Cardiac atrium fibroblast (primary cell): ENCODE measurements around the gene CT47B1. TPM values are rescaled to one million over a fixed set of nuclear protein-coding genes. Genes with fewer than 3 reads are reported as not detected.

Source experiments
- total RNA-seq: library from RNA; depleted of rRNA; stranded (reverse); fragments of >200 nt; gene quantifications from 2 replicates; pipeline ENCODE4 v1.2.3, GENCODE V29; 2015

The CT47B1 gene
- not detected in 2 replicates for total RNA-seq

GRCh38 chrX:120875766-120876165 lies at the start of gene CT47B1:
Gene CT47B1 (minus strand): TSS chrX:120875866. CDS start chrX:120875670, 196 bp downstream.

Other genes with a start within 250 kb of the CT47B1 start
- 23.5 and 40.5 TPM in 2 replicates for gene C1GALT1C1, start 245.8 kb downstream of the CT47B1 start, total RNA-seq
- gene CT47A11, start 61.3 kb upstream of the CT47B1 start, total RNA-seq: not detected in 2 replicates
- not detected in 2 replicates for gene CT47A10, start 66.2 kb upstream of the CT47B1 start, total RNA-seq
- gene CT47A9, start 71.0 kb upstream of the CT47B1 start, total RNA-seq: not detected in 2 replicates
- not detected in 2 replicates for gene CT47A8, start 75.9 kb upstream of the CT47B1 start, total RNA-seq
- gene CT47A7, start 80.7 kb upstream of the CT47B1 start, total RNA-seq: not detected in 2 replicates
- not detected in 2 replicates for gene CT47A6, start 85.6 kb upstream of the CT47B1 start, total RNA-seq
- gene CT47A5, start 90.5 kb upstream of the CT47B1 start, total RNA-seq: not detected in 2 replicates
- gene CT47A4, start 95.3 kb upstream of the CT47B1 start, total RNA-seq: not detected in 2 replicates
- not detected in 2 replicates for gene CT47A3, start 100.2 kb upstream of the CT47B1 start, total RNA-seq
- gene CT47A2, start 105.1 kb upstream of the CT47B1 start, total RNA-seq: not detected in 2 replicates
- gene CT47A1, start 109.9 kb upstream of the CT47B1 start, total RNA-seq: not detected in 2 replicates
- gene GLUD2, start 171.7 kb upstream of the CT47B1 start, total RNA-seq: 0.90 and 2.1 TPM in 2 replicates